ES-I3 (cell line): ENCODE results near the gene KCNIP1.

Experiments
- H3K36me3 ChIP-seq: 2 replicates; pipeline ENCODE4 v1.6.1; 2013; ENCODE audit warnings: mild to moderate bottlenecking, low read length, control low read depth, moderate library complexity; ENCODE audit not compliant: insufficient read depth
- H3K4me1 ChIP-seq: 2 replicates; pipeline ENCODE4 v1.6.1; 2013; ENCODE audit warnings: mild to moderate bottlenecking, control low read depth, low read length; ENCODE audit not compliant: insufficient read depth
- H3K9ac ChIP-seq: 2 replicates; pipeline ENCODE4 v1.6.1; 2013; ENCODE audit warnings: low read depth, mild to moderate bottlenecking, low read length, moderate library complexity
- H3K9me3 ChIP-seq: 2 replicates; pipeline ENCODE4 v1.6.1; 2013; ENCODE audit warnings: mild to moderate bottlenecking, low read length, moderate library complexity; ENCODE audit not compliant: control insufficient read depth, insufficient read depth

Gene KCNIP1

DNA sequence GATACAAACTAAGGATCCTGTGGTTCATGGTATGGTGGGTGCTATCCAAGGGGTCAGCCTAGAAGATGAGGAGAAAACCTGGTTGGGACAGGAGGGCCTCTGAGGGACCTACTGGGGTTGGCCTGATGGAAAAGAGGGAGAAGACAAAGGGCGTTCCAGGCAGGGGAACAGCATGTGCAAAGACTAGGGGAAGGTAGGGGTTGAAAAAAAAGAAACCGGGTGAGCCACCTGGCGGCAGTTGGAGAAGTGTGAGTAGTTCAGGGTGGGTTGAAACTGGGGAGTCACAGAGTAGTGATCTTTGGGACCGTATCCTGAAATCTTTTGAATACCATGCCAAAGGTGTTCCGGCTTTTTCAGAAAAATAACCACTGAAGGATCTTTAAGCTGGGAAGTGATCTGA, 271.0 kb downstream of the KCNIP1 start:
- H3K9me3 ChIP-seq, result no peaks in the 10 kb centered on the region
- H3K36me3 ChIP-seq, result no peaks in the 10 kb centered on the region
- no peak overlapping the region for H3K9ac ChIP-seq
- H3K4me1 ChIP-seq, result peaks cover 7% of the 10 kb centered on the region; the same call in 1 of the 2 replicates

DNA sequence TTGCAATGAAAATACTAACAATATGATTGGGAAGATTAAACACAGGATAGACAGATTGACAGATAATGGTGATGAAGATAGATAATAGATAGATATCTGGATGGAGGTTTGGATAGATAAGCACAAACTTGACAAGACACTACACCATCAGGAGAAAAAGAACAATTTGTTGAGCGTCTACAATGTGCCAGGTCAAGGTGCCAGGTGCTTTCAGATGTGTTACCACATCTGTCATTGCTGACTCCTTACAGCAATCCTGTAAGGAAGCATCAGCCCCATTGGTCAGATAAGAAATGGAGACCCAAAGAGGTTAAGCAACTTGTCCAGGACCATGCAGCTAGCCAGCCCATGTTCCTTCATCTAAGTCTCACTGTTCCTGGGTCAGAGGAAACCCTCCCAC, 278.1 kb downstream of the KCNIP1 start:
- H3K9ac ChIP-seq, result no peak overlapping the region

GRCh38 chr5:170782438-170782837, 278.6 kb downstream of the KCNIP1 start:
- H3K9ac ChIP-seq, result no peak overlapping the region
- no peaks in the 10 kb centered on the region for H3K9me3 ChIP-seq
- no peaks in the 10 kb centered on the region for H3K36me3 ChIP-seq
- peaks cover 4% of the 10 kb centered on the region; the same call in 1 of the 2 replicates for H3K4me1 ChIP-seq

More for the DNA sequence above, 278.1 kb downstream of the KCNIP1 start:
- H3K9me3 ChIP-seq, result no peaks in the 10 kb centered on the region
- peaks cover 4% of the 10 kb centered on the region; the same call in 1 of the 2 replicates for H3K4me1 ChIP-seq
- H3K36me3 ChIP-seq, result no peaks in the 10 kb centered on the region

DNA sequence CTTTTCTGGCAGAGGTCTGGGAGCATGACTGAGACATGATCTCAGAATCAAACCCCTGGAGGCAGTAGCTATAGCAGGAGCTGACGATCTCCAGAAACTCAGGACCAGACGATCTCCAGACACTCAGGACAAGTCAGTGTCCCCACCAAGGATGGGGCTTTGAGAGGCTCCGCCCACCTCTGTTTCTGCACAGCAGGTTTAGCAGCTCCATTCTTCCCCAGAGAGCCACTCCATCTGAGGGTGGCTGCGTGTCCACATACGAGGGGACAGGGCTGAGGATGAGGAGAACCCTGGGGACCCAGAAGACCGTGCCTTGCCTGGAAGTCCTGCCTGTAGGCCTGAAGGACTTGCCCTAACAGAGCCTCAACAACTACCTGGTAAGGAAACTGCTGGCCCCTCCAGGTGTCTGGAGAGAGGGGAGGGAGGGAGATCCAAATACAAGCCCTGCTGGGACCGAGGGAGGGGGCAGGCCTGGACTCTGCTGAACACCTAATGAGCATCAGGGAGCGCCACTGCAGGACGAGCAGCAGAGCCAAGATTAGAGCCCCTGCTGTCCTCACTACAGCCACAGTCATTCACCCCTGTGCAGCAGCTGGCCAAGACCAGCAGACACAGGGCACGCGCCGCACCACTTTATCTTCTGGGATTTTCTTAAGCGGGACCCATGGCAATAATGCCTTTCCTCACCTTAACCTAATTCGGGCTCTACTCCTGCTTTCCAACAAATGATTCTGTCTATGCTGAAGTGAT, 279.9 kb downstream of the KCNIP1 start, which contains the start of gene GABRP:
Gene GABRP (plus strand): TSS at position 228 of the 750 bp plus-strand sequence. CDS start 4,891 bp downstream, outside the sequence.
- Histone ChIP-seq H3K4me1 (peaks cover 4% of the 10 kb centered on the region; the same call in 1 of the 2 replicates), H3K9me3 (no peaks in the 10 kb centered on the region), H3K9ac (no peak within 1 kb of the TSS), H3K36me3 (no peaks in the 10 kb centered on the region)

DNA sequence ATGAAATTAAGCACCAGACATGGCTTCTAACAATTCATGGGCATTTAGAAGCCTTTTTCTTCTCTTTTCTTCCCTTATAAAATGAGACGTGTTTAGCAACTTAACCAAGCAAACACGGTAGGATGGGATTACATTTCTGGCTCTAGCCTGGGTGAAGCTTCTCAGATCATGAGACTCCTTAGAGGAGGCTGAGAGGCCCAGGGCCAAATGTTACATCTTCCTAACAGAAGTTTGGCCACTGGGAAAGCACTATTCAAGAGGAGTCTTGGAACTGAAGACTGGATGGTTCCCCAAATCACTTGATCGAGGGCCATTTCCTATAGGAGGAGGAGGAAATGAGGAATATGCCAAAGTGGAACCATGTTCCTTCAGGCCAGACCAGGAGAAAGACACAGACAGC, 281.6 kb downstream of the KCNIP1 start:
- no peaks in the 10 kb centered on the region for H3K36me3 ChIP-seq

More for the DNA sequence above, 281.6 kb downstream of the KCNIP1 start:
- Histone ChIP-seq H3K9ac (no peak overlapping the region), H3K4me1 (peaks cover 4% of the 10 kb centered on the region; the same call in 1 of the 2 replicates), H3K9me3 (no peaks in the 10 kb centered on the region)
